GM18505 (cell line): Measurements from ENCODE around the gene DSC3.
A peak's percentile ranks its signal among the peaks of the same experiment; 100 is the strongest.

Experiments
- ATAC-seq: cut with Tn5 transposase; IDR thresholded peaks from one replicate; pipeline ENCODE4 v1.9.1; 2021; ENCODE audit not compliant: unreplicated experiment
- POLR2A ChIP-seq: IDR thresholded peaks from 4 replicates; pipeline ENCODE4 v1.6.1; 2011; ENCODE audit warnings: borderline replicate concordance; ENCODE audit not compliant: insufficient read depth, insufficient read length; ENCODE audit errors: extremely low read depth

DSC3 gene

GRCh38 chr18:31042406-31043181, at the start of gene DSC3:
DSC3 (minus strand) TSS chr18:31042742; CDS start chr18:31042660, 82 bp downstream.
- ATAC-seq = no peak
- TF ChIP-seq POLR2A = no peak

GRCh38 chr18:31091350-31091749, 48.8 kb upstream of the DSC3 start:
- no peak for TF ChIP-seq POLR2A
- no peak for ATAC-seq

DNA sequence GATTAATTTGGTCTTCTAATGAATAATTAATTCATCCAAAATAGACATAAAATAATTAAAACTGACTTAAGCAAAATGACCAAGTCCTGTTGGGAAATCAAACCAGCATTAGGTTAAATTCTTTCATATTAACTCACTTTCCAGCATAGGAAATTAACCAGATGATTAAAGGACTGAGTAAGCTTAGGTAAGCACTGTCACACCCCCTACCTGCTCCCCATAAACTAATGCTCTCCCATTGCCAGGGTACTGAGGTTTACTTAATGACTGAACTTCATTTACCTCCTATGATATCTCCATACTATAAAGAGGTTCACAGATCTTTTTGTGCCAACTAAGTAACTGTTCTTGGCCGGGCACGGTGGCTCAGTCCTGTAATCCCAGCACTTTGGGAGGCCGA, 46.0 kb upstream of the DSC3 start:
- ATAC-seq = no peak
- TF ChIP-seq POLR2A = no peak

DNA sequence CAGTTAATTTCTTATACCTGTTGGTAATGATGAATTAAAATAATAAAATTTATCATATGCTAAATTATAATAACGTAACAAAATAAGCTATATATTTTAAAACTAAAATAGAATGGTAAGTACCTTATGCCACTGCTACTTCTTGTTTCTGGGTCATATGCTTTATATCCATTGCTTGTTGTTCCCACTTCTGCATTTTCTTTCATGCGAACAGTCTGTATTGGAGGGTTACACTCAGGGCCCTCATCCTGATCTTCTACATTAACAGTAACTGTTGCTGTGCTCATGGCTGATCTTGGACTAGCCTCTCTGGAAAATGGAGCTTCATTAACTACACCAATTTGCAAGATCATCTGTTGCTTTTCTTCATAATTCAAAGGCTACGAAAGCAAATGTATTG, 37.4 kb upstream of the DSC3 start:
- no peak for ATAC-seq
- no peak for TF ChIP-seq POLR2A

DNA sequence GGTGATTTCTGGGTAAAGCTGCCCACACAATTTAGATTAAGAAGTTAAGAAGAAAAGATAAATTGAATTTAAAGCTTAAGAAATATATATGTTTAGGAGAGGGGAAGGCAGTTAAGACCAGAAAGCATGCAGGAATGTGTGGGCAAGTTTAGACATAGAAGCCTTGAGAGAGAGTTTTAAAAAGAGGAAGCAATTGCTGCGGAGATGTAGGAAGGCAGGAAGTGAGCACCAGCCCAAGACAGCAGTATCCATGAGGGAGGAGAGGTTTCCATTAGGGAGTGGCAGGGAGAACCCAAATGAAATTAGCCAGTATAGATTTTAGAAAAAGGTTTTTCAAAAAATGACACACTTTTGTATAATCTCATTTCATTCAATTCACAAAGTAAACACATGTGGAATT, 35.3 kb upstream of the DSC3 start:
- no peak for ATAC-seq
- TF ChIP-seq POLR2A = no peak

DNA sequence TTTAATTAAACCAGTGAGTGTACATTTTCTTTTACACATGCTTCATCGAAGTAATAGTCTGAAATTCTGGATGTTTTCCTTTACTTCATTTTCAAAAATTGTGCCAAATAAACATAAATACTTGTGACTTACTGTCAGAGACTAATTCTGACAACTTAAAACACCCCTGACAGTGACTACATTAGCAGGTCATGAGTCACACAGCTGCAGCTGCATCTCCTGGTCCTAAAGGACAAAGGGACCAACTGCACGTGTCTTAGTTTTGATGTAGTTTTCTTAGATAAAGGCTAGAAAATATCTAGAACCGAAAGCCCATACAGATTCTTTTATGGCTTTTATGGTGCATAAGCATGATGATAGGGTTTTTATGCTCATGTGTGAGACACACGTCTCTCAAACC, 29.6 kb upstream of the DSC3 start:
- ATAC-seq = no peak
- no peak for TF ChIP-seq POLR2A

- no peak for ATAC-seq
- no peak for TF ChIP-seq POLR2A
These were observed 27.7 kb upstream of the DSC3 start for GRCh38 chr18:31070206-31070605.

- TF ChIP-seq POLR2A = no peak
- no peak for ATAC-seq
These were observed 23.7 kb upstream of the DSC3 start for GRCh38 chr18:31066266-31066665.

DNA sequence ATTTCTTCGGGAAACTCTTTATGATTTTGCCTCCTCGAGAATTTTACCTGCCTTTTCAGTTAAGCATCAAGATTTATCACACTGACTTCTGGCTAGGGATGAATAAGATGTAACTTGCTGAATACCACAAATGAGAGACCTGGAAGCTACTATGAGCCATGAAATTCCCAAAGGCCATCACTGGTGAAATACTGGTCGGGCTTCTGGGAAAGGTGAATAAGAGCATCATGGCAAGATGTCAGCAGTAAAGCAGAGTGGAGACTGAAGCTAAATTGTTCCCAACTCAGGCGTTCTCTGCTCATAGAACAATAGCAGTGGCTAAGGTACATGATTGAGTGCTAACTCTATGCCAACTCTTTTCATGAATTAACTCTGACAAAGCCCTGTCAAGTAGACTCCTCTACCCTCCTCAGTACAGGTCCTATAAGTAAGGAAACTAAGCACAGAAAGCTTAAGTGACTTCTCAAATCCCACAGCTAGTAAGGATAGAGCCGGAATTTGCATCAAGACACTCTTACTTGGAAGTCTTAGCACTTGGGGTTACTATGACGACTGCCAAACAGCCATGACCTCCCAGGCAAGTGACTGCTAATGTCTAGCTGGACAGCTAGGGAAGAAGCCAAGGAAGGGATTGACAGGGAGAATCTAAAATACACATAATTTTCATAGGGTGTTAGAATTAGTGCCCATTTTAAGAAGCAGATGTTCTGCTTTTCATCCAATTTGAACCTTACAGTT, 22.7 kb upstream of the DSC3 start:
- TF ChIP-seq POLR2A = no peak

GRCh38 chr18:31064130-31064529, 21.6 kb upstream of the DSC3 start:
- TF ChIP-seq POLR2A = no peak
- ATAC-seq = peak; percentile 78

More for the DNA sequence above, 22.7 kb upstream of the DSC3 start:
- no peak for ATAC-seq

- no peak for ATAC-seq
- no peak for TF ChIP-seq POLR2A
These were observed 19.4 kb upstream of the DSC3 start for GRCh38 chr18:31061945-31062344.

DNA sequence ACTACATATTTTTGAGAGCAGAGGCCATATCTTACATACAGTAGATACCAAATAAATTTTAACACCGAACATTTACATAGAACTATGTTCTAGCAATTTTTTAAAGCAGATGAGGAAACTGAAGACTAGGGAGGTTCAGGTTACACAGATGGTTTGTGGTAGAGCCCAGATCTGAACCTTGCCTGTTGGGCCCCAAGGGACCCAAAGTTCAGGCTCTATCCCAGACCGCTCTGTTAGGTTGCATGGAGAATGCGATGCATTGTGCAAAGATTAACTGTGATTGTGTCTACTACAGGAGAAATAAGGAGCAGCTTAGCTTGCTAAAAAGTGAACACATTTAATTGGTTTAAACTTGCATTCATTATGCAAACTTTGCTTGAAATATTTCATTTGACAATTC, 16.4 kb upstream of the DSC3 start:
- no peak for ATAC-seq
- no peak for TF ChIP-seq POLR2A

DNA sequence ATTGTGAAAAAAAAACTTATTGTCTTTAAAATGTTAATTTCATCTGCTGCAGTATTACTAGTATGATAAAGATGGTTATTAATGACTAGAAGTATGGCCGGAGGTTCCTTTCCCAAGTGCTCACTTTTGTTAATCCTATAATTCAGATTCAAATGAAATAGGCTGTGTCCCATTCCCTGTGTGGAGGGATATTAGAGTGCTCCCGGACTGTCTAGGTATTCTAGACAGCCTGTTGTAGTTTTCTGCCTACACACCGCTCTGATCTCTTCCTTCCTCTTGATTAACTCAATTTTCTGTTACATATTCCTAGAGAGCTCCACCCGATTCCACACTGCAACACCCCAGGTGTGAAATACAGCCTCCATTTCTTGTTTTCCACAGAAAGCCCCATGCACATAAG, 15.4 kb upstream of the DSC3 start:
- ATAC-seq = no peak
- TF ChIP-seq POLR2A = no peak

DNA sequence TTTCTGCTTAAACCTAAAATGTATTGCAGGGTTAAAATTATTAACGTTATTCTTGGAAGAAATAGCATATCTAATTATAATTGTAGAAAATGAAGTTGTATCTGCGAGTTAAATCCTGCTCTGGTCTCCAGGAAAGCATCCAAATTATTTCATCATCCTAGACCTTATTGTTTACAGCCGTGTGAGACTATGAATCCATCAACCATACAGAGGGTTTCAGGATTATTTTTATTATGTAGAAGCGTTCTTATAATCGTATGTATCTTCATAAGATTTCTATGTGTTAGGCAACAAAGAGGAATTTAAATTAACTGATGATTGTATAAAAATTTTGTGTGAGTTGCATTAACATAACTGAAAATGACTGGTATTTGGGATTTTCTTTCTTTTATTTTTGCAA, 14.5 kb upstream of the DSC3 start:
- no peak for ATAC-seq
- TF ChIP-seq POLR2A = no peak
